B cell (primary cell): Measurements from ENCODE around the gene GPRC5B. TPM values are rescaled to one million over a fixed set of nuclear protein-coding genes. Genes with fewer than 3 reads are reported as not detected.

Experiments used
- ATAC-seq: fragments of 200-7000 bp; cut with Tn5 transposase; one replicate; pipeline ENCODE4 v1.10.0; 2021; ENCODE audit warnings: low read depth, mild to moderate bottlenecking, moderate number of reproducible peaks, moderate library complexity
- CTCF ChIA-PET: fragments of 350-600 bp; sonication (Branson Sonifier 250); formaldehyde crosslinking; loops from one replicate; lab custom pipeline; 2021; ENCODE audit warnings: antibody characterized with exemption, inconsistent platforms; lab: Charles Lee
- POLR2A ChIA-PET: fragments of 350-600 bp; sonication (Branson Sonifier 250); formaldehyde crosslinking; loops from one replicate; lab custom pipeline; 2021; ENCODE audit warnings: antibody characterized with exemption; lab: Charles Lee
- DNase-seq: peaks from one replicate; pipeline ENCODE4 v3.0.0; 2013
- H2AFZ ChIP-seq: 2 replicates; pipeline ENCODE4 v1.6.1; 2012; ENCODE audit warnings: mild to moderate bottlenecking, low read depth, low read length; ENCODE audit not compliant: insufficient read depth, poor library complexity, severe bottlenecking
- H3K27ac ChIP-seq, 2 donors: 1 replicate in 1 of 2; 2 replicates in 1 of 2; pipeline ENCODE4 v1.5.1; 2012 to 2013; ENCODE audit warnings: low read length in 2 of 2, mild to moderate bottlenecking in 2 of 2, moderate library complexity in 1 of 2
- H3K27me3 ChIP-seq, 4 experiments: fragments of 200-600 bp in 1 of 4; sonication (generic) in 1 of 4; replicated peaks in 1 of 4; 1 replicate in 2 of 4; 2 replicates in 2 of 4; pipeline versions ENCODE4 v1.6.1 to v1.7.0; 2013 to 2016; ENCODE audit warnings: low read length in 3 of 4, mild to moderate bottlenecking in 2 of 4, mixed read lengths in 1 of 4, moderate library complexity in 1 of 4; ENCODE audit not compliant: insufficient read depth in 4 of 4, control insufficient read depth in 3 of 4; ENCODE audit errors: control extremely low read depth in 1 of 4
- H3K36me3 ChIP-seq, 2 experiments: replicated peaks in 1 of 2; 1 replicate in 1 of 2; 2 replicates in 1 of 2; pipeline versions ENCODE4 v1.6.1 to v1.7.1; 2013; ENCODE audit warnings: low read length in 1 of 2; ENCODE audit not compliant: insufficient read depth in 2 of 2, control insufficient read depth in 1 of 2; ENCODE audit errors: control extremely low read depth in 1 of 2, extremely low read depth in 1 of 2
- H3K4me1 ChIP-seq, 2 donors: fragments of 200-600 bp in 1 of 2; sonication (generic) in 1 of 2; 1 replicate in 1 of 2; 2 replicates in 1 of 2; pipeline versions ENCODE4 v1.5.1 to v1.6.1; 2013 to 2017; ENCODE audit warnings: low read length in 2 of 2; ENCODE audit not compliant: control insufficient read depth in 2 of 2, insufficient read depth in 2 of 2
- H3K4me2 ChIP-seq: replicated peaks from 2 replicates; pipeline ENCODE3; 2012; ENCODE audit warnings: mild to moderate bottlenecking, low read depth, low read length; ENCODE audit not compliant: poor library complexity, severe bottlenecking
- H3K4me3 ChIP-seq, 5 experiments: fragments of 200-600 bp in 1 of 5; sonication (generic) in 1 of 5; 1 replicate in 3 of 5; 2 replicates in 2 of 5; pipeline versions ENCODE4 v1.5.1 to v1.7.0; 2011 to 2016; ENCODE audit warnings: low read length in 4 of 5, mild to moderate bottlenecking in 4 of 5, low read depth in 2 of 5, control low read depth in 1 of 5, moderate library complexity in 1 of 5; ENCODE audit not compliant: insufficient read depth in 1 of 5; ENCODE audit errors: control extremely low read depth in 1 of 5, extremely low read depth in 1 of 5
- H3K79me2 ChIP-seq: fragments of 200-600 bp; sonication (generic); one replicate; pipeline ENCODE4 v1.6.0; 2016; ENCODE audit warnings: low read length; ENCODE audit not compliant: control insufficient read depth, insufficient read depth
- H3K9ac ChIP-seq: fragments of 200-600 bp; sonication (generic); 2 replicates; pipeline ENCODE4 v1.6.1; 2017; ENCODE audit warnings: mild to moderate bottlenecking, low read length, moderate library complexity
- H3K9me3 ChIP-seq, 3 donors: one replicate each; pipeline versions ENCODE4 v1.6.1 to v1.7.1; 2013; ENCODE audit warnings: low read length in 2 of 3; ENCODE audit not compliant: control insufficient read depth in 2 of 3, insufficient read depth in 1 of 3; ENCODE audit errors: control extremely low read depth in 1 of 3
- H4K20me1 ChIP-seq: 2 replicates; pipeline ENCODE4 v1.6.0; 2012; ENCODE audit warnings: mild to moderate bottlenecking, low read length; ENCODE audit not compliant: insufficient read depth, control insufficient read depth, poor library complexity, severe bottlenecking
- H3K27ac Mint-ChIP-seq: one replicate; pipeline ENCODE4 v1.8.0; 2021; ENCODE audit warnings: mixed read lengths
- H3K27me3 Mint-ChIP-seq: one replicate; pipeline ENCODE4 v1.8.0; 2021; ENCODE audit warnings: mixed read lengths
- H3K4me1 Mint-ChIP-seq: one replicate; pipeline ENCODE4 v1.8.0; 2021; ENCODE audit warnings: mixed read lengths
- H3K4me3 Mint-ChIP-seq: one replicate; pipeline ENCODE4 v1.8.0; 2021; ENCODE audit warnings: mixed read lengths
- H3K9me3 Mint-ChIP-seq: one replicate; pipeline ENCODE4 v1.8.0; 2022; ENCODE audit warnings: mixed read lengths; ENCODE audit not compliant: insufficient read depth
- CTCF ChIP-seq: fragments of 200-600 bp; IDR thresholded peaks from one replicate; pipeline ENCODE4 v1.8.0; 2022; ENCODE audit warnings: antibody characterized with exemption, mild to moderate bottlenecking
- EZH2 ChIP-seq: IDR thresholded peaks from 2 replicates; pipeline ENCODE4 v1.6.1; 2012; ENCODE audit warnings: borderline replicate concordance, low read depth, mild to moderate bottlenecking, moderate library complexity, low read length; ENCODE audit not compliant: insufficient read depth, poor library complexity, severe bottlenecking
- WGBS: methylation state at CpG from one replicate; pipeline ENCODE4 v1.1.5; 2013; ENCODE audit warnings: missing lambda C conversion rate; ENCODE audit not compliant: insufficient coverage; 5-methylcytosine and 5-hydroxymethylcytosine counted together
- intact Hi-C: fragments of 100-400 bp; cut with micrococcal nuclease; formaldehyde crosslinking; loops from one replicate; pipeline ENCODE4 v1.10.0; 2022
- polyA plus RNA-seq: library from polyadenylated mRNA; depleted of rRNA; stranded (reverse); fragments of >200 nt; gene quantifications from 2 replicates; pipeline ENCODE4 v1.2.3, GENCODE V29; 2012
- total RNA-seq, 2 donors: library from RNA; stranded (reverse); fragments of 120-200 nt in 1 of 2; gene quantifications; 1 replicate in 1 of 2; 2 replicates in 1 of 2; pipeline versions ENCODE4 v1.2.3 to v1.2.4, GENCODE V29; 2013 to 2022

Gene GPRC5B
- total and polyA plus RNA-seq, 2 donors (not counting 1 experiment from before 2014, with no cell fraction given): not detected

GRCh38 chr16:19898166-19898565 is 13.5 kb upstream of the GPRC5B start:
- Histone ChIP-seq H3K79me2 (no peaks in the 10 kb centered on the region), H3K27me3 (no peaks in the 10 kb centered on the region), H2AFZ (no peak overlapping the region), H3K27ac (no peak overlapping the region), H3K36me3 (no peaks in the 10 kb centered on the region), H3K9me3 (peaks cover 0 to 3% (median 0%) of the 10 kb centered on the region in 3 donors), H4K20me1 (no peaks in the 10 kb centered on the region), H3K9ac (no peak overlapping the region), H3K4me3 (no peak overlapping the region), H3K4me2 (no peak overlapping the region), H3K4me1 (no peaks in the 10 kb centered on the region)
- TF ChIP-seq EZH2 (no peak), CTCF (no peak)
- H3K9me3 Mint-ChIP-seq: no peaks in the 10 kb centered on the region
- POLR2A ChIA-PET: no interaction called here
- 72% methylated on average over 5 of the region's 5 CpGs for WGBS
- ATAC-seq (no peak), DNase-seq (no peak)
- intact Hi-C loops: loop anchor here (2.0 kb wide), 1 partner anchor 485 kb away; no protein-coding TSS in a partner anchor
- CTCF ChIA-PET: interaction anchor here (1.2 to 1.3 kb wide), 4 partner anchors 9 to 488 kb away, joined by 3 to 5 read pairs (median 3); no protein-coding TSS in a partner anchor
- H3K27ac Mint-ChIP-seq: no peak overlapping the region
- peaks cover 9% of the 10 kb centered on the region for H3K27me3 Mint-ChIP-seq
- H3K4me1 Mint-ChIP-seq: no peaks in the 10 kb centered on the region
- H3K4me3 Mint-ChIP-seq: no peak overlapping the region

- TF ChIP-seq EZH2: no peak
- no peak for TF ChIP-seq CTCF
Measured at GRCh38 chr16:19896951-19897350, 12.3 kb upstream of the GPRC5B start.

More at GRCh38 chr16:19896951-19897350, 12.3 kb upstream of the GPRC5B start:
- H3K27me3 ChIP-seq: no peaks in the 10 kb centered on the region
- Mint-ChIP-seq H3K9me3 (no peaks in the 10 kb centered on the region), H3K4me3 (no peak overlapping the region), H3K27ac (no peak overlapping the region), H3K27me3 (peaks cover 10% of the 10 kb centered on the region), H3K4me1 (no peaks in the 10 kb centered on the region)
- H3K27ac ChIP-seq: no peak overlapping the region
- WGBS: 80% methylated on average over 1 of the region's 5 CpGs
- POLR2A ChIA-PET: no interaction called here
- CTCF ChIA-PET: interaction anchor here (1.3 to 2.0 kb wide), 2 partner anchors 10 to 11 kb away, joined by 3 to 5 read pairs; no protein-coding TSS in a partner anchor
- DNase-seq (no peak), ATAC-seq (no peak)
- no peak overlapping the region for H3K9ac ChIP-seq
- H3K36me3 ChIP-seq: no peaks in the 10 kb centered on the region
- intact Hi-C loops: no loop called here
- no peaks in the 10 kb centered on the region for H4K20me1 ChIP-seq
- no peaks in the 10 kb centered on the region for H3K9me3 ChIP-seq
- no peaks in the 10 kb centered on the region for H3K79me2 ChIP-seq
- H3K4me2 ChIP-seq: no peak overlapping the region
- H3K4me3 ChIP-seq: no peak overlapping the region
- H2AFZ ChIP-seq: no peak overlapping the region
- no peaks in the 10 kb centered on the region for H3K4me1 ChIP-seq
